K562 (cell line): Measurements from ENCODE around the gene MGST3. TPM values are rescaled to one million over a fixed set of nuclear protein-coding genes. Genes with fewer than 3 reads are reported as not detected.

Source experiments
- BHLHE40 ChIP-seq: IDR thresholded peaks from 2 replicates; pipeline ENCODE4 v1.6.1; 2011; ENCODE audit warnings: low read length, improper control_type of control experiment
- BRD4 ChIP-seq: fragments of 200-600 bp; sonication (generic); IDR thresholded peaks from 2 replicates; pipeline ENCODE4 v1.6.1; 2017; ENCODE audit warnings: inconsistent platforms
- FOXJ3 ChIP-seq: sonication (generic); formaldehyde crosslinking; IDR thresholded peaks from 2 replicates; pipeline ENCODE4 v1.4.0; 2020; ENCODE audit warnings: mild to moderate bottlenecking, missing genetic modification reagents
- FOXK1 ChIP-seq: sonication (generic); formaldehyde crosslinking; IDR thresholded peaks from 2 replicates; pipeline ENCODE4 v1.8.0; 2022; ENCODE audit warnings: missing genetic modification reagents, mild to moderate bottlenecking, borderline replicate concordance
- GABPB1 ChIP-seq: sonication (generic); formaldehyde crosslinking; IDR thresholded peaks from 2 replicates; pipeline ENCODE4 v1.8.0; 2022; ENCODE audit warnings: mild to moderate bottlenecking, missing genetic modification reagents
- GATA2 ChIP-seq: sonication (generic); formaldehyde crosslinking; IDR thresholded peaks from 2 replicates; pipeline ENCODE4 v1.4.0; 2020; ENCODE audit warnings: mild to moderate bottlenecking, missing genetic modification reagents
- HNRNPL ChIP-seq: fragments of 200-400 bp; formaldehyde crosslinking; IDR thresholded peaks from 2 replicates; pipeline ENCODE4 v1.6.1; 2017; ENCODE audit warnings: low read depth, mild to moderate bottlenecking, low read length
- KDM5B ChIP-seq: fragments of 200-600 bp; sonication (generic); IDR thresholded peaks from 2 replicates; pipeline ENCODE4 v1.6.1; 2012; ENCODE audit warnings: low read depth, mild to moderate bottlenecking, moderate library complexity, low read length, control low read depth, inconsistent platforms; ENCODE audit not compliant: insufficient replicate concordance
- KHSRP ChIP-seq: fragments of 450-650 bp; IDR thresholded peaks from 2 replicates; pipeline ENCODE4 v1.6.1; 2017
- MYNN ChIP-seq, 2 experiments: sonication (generic); formaldehyde crosslinking in 1 of 2; IDR thresholded peaks; 2 replicates each; pipeline versions ENCODE4 v1.5.0 to v1.6.1; 2016 to 2020; ENCODE audit warnings: antibody characterized with exemption in 1 of 2, missing genetic modification reagents in 1 of 2
- NEUROD1 ChIP-seq: fragments of 150-350 bp; IDR thresholded peaks from 2 replicates; pipeline ENCODE4 v1.6.1; 2014; ENCODE audit warnings: borderline replicate concordance, low read length, low read depth; ENCODE audit not compliant: partially characterized antibody
- POLR2H ChIP-seq: IDR thresholded peaks from 2 replicates; pipeline ENCODE4 v1.6.1; 2016; ENCODE audit warnings: missing genetic modification characterization, low read depth, mild to moderate bottlenecking, control low read depth, missing compliant biosample characterization, moderate library complexity
- RAD51 ChIP-seq: fragments of 450-650 bp; IDR thresholded peaks from 2 replicates; pipeline ENCODE4 v1.7.1; 2016; ENCODE audit warnings: low read depth, mild to moderate bottlenecking, borderline replicate concordance
- SLC30A9 ChIP-seq: fragments of 250-450 bp; sonication (Bioruptor Pico); IDR thresholded peaks from 2 replicates; pipeline ENCODE4 v1.8.0; 2022; ENCODE audit warnings: mild to moderate bottlenecking, moderate library complexity
- SMARCA4 ChIP-seq: fragments of 450-650 bp; IDR thresholded peaks from 2 replicates; pipeline ENCODE4 v1.6.1; 2016
- SP1 ChIP-seq: sonication (generic); formaldehyde crosslinking; IDR thresholded peaks from 2 replicates; pipeline ENCODE4 v1.8.1; 2022; ENCODE audit warnings: mild to moderate bottlenecking, missing genetic modification reagents
- TSC22D4 ChIP-seq: fragments of 450-650 bp; IDR thresholded peaks from 2 replicates; pipeline ENCODE4 v1.6.1; 2016; ENCODE audit warnings: missing genetic modification characterization, missing biosample characterization, control low read depth
- WHSC1 ChIP-seq: IDR thresholded peaks from one replicate; pipeline ENCODE4 v1.6.1; 2012; ENCODE audit warnings: low read length, control low read depth, inconsistent platforms
- ZNF146 ChIP-seq: IDR thresholded peaks from one replicate; pipeline ENCODE4 v1.6.1; 2018; ENCODE audit warnings: missing compliant biosample characterization; ENCODE audit not compliant: unreplicated experiment
- ZNF551 ChIP-seq: fragments of 250-450 bp; sonication (Bioruptor Pico); IDR thresholded peaks from 2 replicates; pipeline ENCODE4 v1.5.0; 2021; ENCODE audit warnings: mild to moderate bottlenecking, moderate library complexity
- polyA plus RNA-seq, 8 experiments: library from polyadenylated mRNA; depleted of rRNA in 4 of 8; stranded (reverse) in 5 of 8; unstranded in 3 of 8; fragments of >200 nt; fragmentation: Nextera tagmentation in 2 of 8; fragmentation: Illumina TruSeq in 1 of 8; extraction: Ambion mirVana in 2 of 8; extraction: Trizol in 1 of 8; gene quantifications; 2 replicates each; pipeline versions ENCODE4 v1.2.1 to v1.2.3, GENCODE V29; 2011 to 2014; ENCODE audit warnings: inconsistent platforms in 1 of 8, missing spikeins in 1 of 8
- total RNA-seq, 7 experiments: library from RNA; depleted of rRNA in 6 of 7; stranded (reverse); fragments of >200 nt in 6 of 7; fragmentation: Illumina TruSeq in 2 of 7; extraction: Trizol in 2 of 7; gene quantifications; 2 replicates each; pipeline versions ENCODE4 v1.2.1 to v1.2.3, GENCODE V29; 2011 to 2021; ENCODE audit warnings: low replicate concordance in 1 of 7
- TF ChIP-seq, protein P1 (sequence below): sonication (generic); formaldehyde crosslinking; IDR thresholded peaks from 2 replicates; pipeline ENCODE4 v1.8.1; 2023; ENCODE audit warnings: missing genetic modification reagents, mild to moderate bottlenecking, borderline replicate concordance
- TF ChIP-seq, protein P2 (sequence below): fragments of 450-650 bp; IDR thresholded peaks from one replicate; pipeline ENCODE4 v1.6.1; 2018; ENCODE audit warnings: mild to moderate bottlenecking, moderate library complexity; ENCODE audit not compliant: partially characterized antibody
- TF ChIP-seq, protein P3 (sequence below): sonication (generic); formaldehyde crosslinking; IDR thresholded peaks from 2 replicates; pipeline ENCODE4 v1.9.0; 2022; ENCODE audit warnings: mild to moderate bottlenecking, missing genetic modification reagents

Gene MGST3
- total and polyA plus RNA-seq, 9 of the 15 experiments (the other 6 are each of a cell fraction or from before 2014, with no cell fraction given): 70.7 to 287 (median 105) TPM

DNA sequence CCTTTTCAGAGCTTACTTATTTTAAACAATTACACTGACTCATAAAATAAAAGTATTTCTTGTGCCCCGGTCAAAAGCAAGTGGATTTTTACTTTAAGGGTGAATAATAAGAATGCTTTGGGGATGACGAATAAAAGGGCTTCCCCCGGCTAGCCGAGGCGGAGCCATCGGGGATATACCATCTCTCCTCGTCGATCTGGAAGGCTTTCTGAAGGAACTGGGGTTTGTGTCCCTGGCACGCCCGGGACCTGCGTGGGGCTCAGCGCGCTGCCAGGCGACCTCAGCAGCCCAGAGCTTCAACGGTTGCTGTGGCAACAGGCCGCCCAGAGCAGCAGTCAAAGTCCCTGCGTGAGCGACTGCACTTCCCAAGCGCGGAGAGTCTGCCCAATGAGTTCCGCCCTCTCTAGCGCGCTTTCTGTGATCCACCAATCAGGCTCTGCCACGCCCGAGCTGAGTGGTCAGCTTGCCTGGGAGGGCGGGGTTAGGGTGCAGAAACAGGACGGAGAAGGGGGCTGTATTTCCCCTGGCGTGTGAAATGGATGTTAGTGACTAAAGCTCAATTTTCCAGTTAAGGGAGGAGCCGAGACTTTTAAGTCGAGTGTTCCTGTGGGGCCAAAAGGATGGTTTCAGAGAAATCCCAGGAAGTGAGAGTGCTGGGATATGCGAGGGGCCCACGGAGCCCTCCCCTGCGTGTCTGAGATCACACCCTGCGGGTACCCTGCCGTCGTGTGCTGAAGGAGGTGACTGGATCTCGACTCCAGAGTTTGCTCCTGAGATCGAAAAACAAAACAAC lies 33.0 kb upstream of the MGST3 start (continued):
- TF ChIP-seq, protein P1, sequence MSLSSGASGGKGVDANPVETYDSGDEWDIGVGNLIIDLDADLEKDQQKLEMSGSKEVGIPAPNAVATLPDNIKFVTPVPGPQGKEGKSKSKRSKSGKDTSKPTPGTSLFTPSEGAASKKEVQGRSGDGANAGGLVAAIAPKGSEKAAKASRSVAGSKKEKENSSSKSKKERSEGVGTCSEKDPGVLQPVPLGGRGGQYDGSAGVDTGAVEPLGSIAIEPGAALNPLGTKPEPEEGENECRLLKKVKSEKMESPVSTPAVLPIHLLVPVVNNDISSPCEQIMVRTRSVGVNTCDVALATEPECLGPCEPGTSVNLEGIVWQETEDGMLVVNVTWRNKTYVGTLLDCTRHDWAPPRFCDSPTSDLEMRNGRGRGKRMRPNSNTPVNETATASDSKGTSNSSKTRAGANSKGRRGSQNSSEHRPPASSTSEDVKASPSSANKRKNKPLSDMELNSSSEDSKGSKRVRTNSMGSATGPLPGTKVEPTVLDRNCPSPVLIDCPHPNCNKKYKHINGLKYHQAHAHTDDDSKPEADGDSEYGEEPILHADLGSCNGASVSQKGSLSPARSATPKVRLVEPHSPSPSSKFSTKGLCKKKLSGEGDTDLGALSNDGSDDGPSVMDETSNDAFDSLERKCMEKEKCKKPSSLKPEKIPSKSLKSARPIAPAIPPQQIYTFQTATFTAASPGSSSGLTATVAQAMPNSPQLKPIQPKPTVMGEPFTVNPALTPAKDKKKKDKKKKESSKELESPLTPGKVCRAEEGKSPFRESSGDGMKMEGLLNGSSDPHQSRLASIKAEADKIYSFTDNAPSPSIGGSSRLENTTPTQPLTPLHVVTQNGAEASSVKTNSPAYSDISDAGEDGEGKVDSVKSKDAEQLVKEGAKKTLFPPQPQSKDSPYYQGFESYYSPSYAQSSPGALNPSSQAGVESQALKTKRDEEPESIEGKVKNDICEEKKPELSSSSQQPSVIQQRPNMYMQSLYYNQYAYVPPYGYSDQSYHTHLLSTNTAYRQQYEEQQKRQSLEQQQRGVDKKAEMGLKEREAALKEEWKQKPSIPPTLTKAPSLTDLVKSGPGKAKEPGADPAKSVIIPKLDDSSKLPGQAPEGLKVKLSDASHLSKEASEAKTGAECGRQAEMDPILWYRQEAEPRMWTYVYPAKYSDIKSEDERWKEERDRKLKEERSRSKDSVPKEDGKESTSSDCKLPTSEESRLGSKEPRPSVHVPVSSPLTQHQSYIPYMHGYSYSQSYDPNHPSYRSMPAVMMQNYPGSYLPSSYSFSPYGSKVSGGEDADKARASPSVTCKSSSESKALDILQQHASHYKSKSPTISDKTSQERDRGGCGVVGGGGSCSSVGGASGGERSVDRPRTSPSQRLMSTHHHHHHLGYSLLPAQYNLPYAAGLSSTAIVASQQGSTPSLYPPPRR: no peak
- TF ChIP-seq BHLHE40 (0 out of 2 replicates have a peak, but pooled peaks have one; percentile 23), POLR2H (tag) (peak; percentile 47; the same call in 1 of the 2 replicates), ZNF551 (CRISPR knock-in tag) (no peak), HNRNPL (no peak), TSC22D4 (tag) (no peak), FOXK1 (CRISPR knock-in tag) (no peak), BRD4 (no peak), GATA2 (CRISPR knock-in tag) (no peak), NEUROD1 (peak; percentile 90), ZNF146 (CRISPR knock-in tag) (no peak), KDM5B (peak; percentile 37), FOXJ3 (CRISPR knock-in tag) (no peak), SP1 (0 out of 2 replicates have a peak, but pooled peaks have one; percentile 33), SMARCA4 (no peak), WHSC1 (no peak), GABPB1 (CRISPR knock-in tag) (peak; percentile 54; the same call in 1 of the 2 replicates), SLC30A9 (CRISPR knock-in tag) (no peak), RAD51 (no peak), MYNN (IDR thresholded peaks at IDR 0.05) (peak; percentile 97), MYNN (CRISPR knock-in tag; IDR thresholded peaks at IDR 0.05) (no peak), KHSRP (no peak)
- TF ChIP-seq, protein P2, sequence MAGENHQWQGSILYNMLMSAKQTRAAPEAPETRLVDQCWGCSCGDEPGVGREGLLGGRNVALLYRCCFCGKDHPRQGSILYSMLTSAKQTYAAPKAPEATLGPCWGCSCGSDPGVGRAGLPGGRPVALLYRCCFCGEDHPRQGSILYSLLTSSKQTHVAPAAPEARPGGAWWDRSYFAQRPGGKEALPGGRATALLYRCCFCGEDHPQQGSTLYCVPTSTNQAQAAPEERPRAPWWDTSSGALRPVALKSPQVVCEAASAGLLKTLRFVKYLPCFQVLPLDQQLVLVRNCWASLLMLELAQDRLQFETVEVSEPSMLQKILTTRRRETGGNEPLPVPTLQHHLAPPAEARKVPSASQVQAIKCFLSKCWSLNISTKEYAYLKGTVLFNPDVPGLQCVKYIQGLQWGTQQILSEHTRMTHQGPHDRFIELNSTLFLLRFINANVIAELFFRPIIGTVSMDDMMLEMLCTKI: no peak
- TF ChIP-seq, protein P3, sequence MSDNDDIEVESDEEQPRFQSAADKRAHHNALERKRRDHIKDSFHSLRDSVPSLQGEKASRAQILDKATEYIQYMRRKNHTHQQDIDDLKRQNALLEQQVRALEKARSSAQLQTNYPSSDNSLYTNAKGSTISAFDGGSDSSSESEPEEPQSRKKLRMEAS (CRISPR knock-in tag): 0 out of 2 replicates have a peak, but pooled peaks have one; percentile 16
